ENCODE measurements around the gene TTLL11.

DNA sequence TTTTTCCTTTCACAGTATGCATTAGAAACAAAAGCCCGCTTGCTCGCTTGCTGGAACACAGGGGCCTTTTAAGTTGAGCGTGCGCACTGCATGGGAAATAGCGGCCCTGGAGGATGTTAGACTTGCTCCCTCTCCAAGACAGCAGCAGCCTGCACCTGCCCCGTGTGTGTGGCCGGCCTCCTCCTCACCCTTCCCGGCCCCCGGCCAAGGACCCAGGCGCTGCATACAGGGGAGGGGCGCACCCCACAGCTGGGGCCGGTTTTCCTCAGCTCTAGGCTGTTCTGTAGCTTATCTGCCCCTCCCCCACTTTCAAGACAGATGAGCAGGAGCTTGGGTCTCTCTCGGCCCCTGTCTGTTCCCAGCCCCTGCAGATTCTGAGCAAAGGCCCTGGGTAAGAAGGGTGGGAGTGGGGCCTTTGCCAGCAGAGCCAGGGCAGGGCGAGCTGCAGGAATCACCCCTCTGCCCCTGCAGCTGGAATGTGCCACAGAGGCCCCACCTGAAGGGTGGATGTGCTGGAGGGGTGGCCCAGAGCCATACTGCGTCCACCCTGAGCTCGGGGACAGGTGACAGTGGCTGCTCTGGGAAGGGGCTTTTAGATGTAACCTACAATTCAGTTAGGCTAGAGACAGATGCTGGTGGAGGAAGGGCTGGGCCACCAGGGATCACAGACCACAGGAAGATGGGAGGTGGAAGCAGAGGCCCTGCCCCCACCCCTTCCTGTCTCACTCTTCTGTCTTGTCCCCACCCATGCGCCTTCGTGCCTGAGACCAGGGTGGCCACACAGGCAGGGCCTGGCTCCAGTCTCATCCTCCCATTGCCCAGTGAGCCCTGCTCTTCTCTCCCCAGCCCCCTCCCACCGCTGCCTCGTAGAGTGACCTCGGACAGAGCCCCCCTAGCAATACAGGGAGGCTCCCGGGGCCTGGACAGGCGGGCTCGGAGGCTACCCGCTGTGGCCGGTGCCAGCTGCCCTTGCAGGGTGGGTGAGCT, 309.3 kb downstream of the TTLL11 start:
- no peak for TF ChIP-seq EZH2 (IDR thresholded peaks at IDR 0.05; ENCODE audit: insufficient read depth, poor library complexity, severe bottlenecking)
- no peak for TF ChIP-seq EZH2phosphoT487 (IDR thresholded peaks at IDR 0.05; ENCODE audit: insufficient read depth, low read depth)
